ENCODE results near the gene AQP10. TPM values are rescaled to one million over a fixed set of nuclear protein-coding genes. Genes with fewer than 3 reads are reported as not detected.
A peak's percentile ranks its signal among the peaks of the same experiment; 100 is the strongest.

AQP10 gene
- total RNA-seq, 1 experiment from 2014 or later = 0.50 TPM

GRCh38 chr1:154324669-154325582 is 4.0 kb downstream of the AQP10 start, which contains the start of gene ATP8B2:
ATP8B2 (plus strand) TSS chr1:154325525; CDS start chr1:154328142, 2,617 bp downstream.
- peaks cover 21% of the 10 kb centered on the region for H3K4me1 ChIP-seq
- peak within 1 kb of the TSS; percentile 67 for H3K4me3 Mint-ChIP-seq (ENCODE audit: unreplicated experiment)
- no peaks in the 10 kb centered on the region for H3K27me3 Mint-ChIP-seq (ENCODE audit: insufficient read depth, unreplicated experiment)
- intact Hi-C loops (cut with micrococcal nuclease; ENCODE audit: unreplicated experiment) = no loop called here
- no peak within 1 kb of the TSS for H3K27ac Mint-ChIP-seq (ENCODE audit: unreplicated experiment)
- peaks cover 29% of the 10 kb centered on the region for H3K4me1 Mint-ChIP-seq (ENCODE audit: low read depth, unreplicated experiment)
- POLR2A ChIA-PET = no interaction called here
- peak within 1 kb of the TSS; percentile 37 for H3K4me3 ChIP-seq (ENCODE audit: low read depth, low read length)
- no peaks in the 10 kb centered on the region for H3K9me3 ChIP-seq
- no peaks in the 10 kb centered on the region for H3K36me3 ChIP-seq (ENCODE audit: control insufficient read depth, insufficient read depth, low read length)
- BruUV-seq (replicated peaks) = no TSS peak
- TF ChIP-seq, protein P1, sequence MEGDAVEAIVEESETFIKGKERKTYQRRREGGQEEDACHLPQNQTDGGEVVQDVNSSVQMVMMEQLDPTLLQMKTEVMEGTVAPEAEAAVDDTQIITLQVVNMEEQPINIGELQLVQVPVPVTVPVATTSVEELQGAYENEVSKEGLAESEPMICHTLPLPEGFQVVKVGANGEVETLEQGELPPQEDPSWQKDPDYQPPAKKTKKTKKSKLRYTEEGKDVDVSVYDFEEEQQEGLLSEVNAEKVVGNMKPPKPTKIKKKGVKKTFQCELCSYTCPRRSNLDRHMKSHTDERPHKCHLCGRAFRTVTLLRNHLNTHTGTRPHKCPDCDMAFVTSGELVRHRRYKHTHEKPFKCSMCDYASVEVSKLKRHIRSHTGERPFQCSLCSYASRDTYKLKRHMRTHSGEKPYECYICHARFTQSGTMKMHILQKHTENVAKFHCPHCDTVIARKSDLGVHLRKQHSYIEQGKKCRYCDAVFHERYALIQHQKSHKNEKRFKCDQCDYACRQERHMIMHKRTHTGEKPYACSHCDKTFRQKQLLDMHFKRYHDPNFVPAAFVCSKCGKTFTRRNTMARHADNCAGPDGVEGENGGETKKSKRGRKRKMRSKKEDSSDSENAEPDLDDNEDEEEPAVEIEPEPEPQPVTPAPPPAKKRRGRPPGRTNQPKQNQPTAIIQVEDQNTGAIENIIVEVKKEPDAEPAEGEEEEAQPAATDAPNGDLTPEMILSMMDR (IDR thresholded peaks at IDR 0.05; ENCODE audit: insufficient read depth in 1 of 2, low read depth in 1 of 2, low read length in 1 of 2, severe bottlenecking in 1 of 2, unreplicated experiment in 1 of 2) = peak; percentile 80 to 83
- DNase-seq = peak; percentile 70 to 79
- CTCF ChIA-PET = interaction anchor here (1.9 kb wide), 1 partner anchor 10 kb away, joined by 8 read pairs; no protein-coding TSS in a partner anchor
- no peaks in the 10 kb centered on the region for H3K36me3 Mint-ChIP-seq (ENCODE audit: insufficient read depth, unreplicated experiment)
- H3K9me3 Mint-ChIP-seq (ENCODE audit: unreplicated experiment) = no peaks in the 10 kb centered on the region
- no peaks in the 10 kb centered on the region for H3K27me3 ChIP-seq (replicated peaks; ENCODE audit: control insufficient read depth, insufficient read depth, low read length)

GRCh38 chr1:154325583-154326545 is 5.0 kb downstream of the AQP10 start:
- Mint-ChIP-seq H3K27me3 (ENCODE audit: insufficient read depth, unreplicated experiment) (no peaks in the 10 kb centered on the region), H3K9me3 (ENCODE audit: unreplicated experiment) (no peaks in the 10 kb centered on the region), H3K36me3 (ENCODE audit: insufficient read depth, unreplicated experiment) (no peaks in the 10 kb centered on the region), H3K4me3 (ENCODE audit: unreplicated experiment) (peak overlapping the region; percentile 67), H3K27ac (ENCODE audit: unreplicated experiment) (no peak overlapping the region), H3K4me1 (ENCODE audit: low read depth, unreplicated experiment) (peaks cover 27% of the 10 kb centered on the region)
- POLR2A ChIA-PET = interaction anchor here (1.0 kb wide), 1 partner anchor 9 kb away, joined by 3 read pairs; no protein-coding TSS in a partner anchor
- Histone ChIP-seq H3K36me3 (ENCODE audit: control insufficient read depth, insufficient read depth, low read length) (no peaks in the 10 kb centered on the region), H3K9me3 (no peaks in the 10 kb centered on the region), H3K4me3 (ENCODE audit: low read depth, low read length) (peak overlapping the region; percentile 37), H3K4me1 (peaks cover 14% of the 10 kb centered on the region), H3K27me3 (replicated peaks; ENCODE audit: control insufficient read depth, insufficient read depth, low read length) (no peaks in the 10 kb centered on the region)
- peak in 1 of 2 experiments; percentile 63 for DNase-seq
- intact Hi-C loops (cut with micrococcal nuclease; ENCODE audit: unreplicated experiment) = no loop called here
- TF ChIP-seq, protein P1 (IDR thresholded peaks at IDR 0.05; ENCODE audit: insufficient read depth in 1 of 2, low read depth in 1 of 2, low read length in 1 of 2, severe bottlenecking in 1 of 2, unreplicated experiment in 1 of 2) = peak; percentile 25 to 54
- CTCF ChIA-PET = interaction anchor here (0.6 to 2.1 kb wide), 8 partner anchors 9 to 1817 kb away, joined by 3 to 17 read pairs (median 4); no protein-coding TSS in a partner anchor
- no TSS peak for BruUV-seq (replicated peaks)

Measured in Caco-2 (cell line).